Measurements from ENCODE around the gene COQ10B. TPM values are rescaled to one million over a fixed set of nuclear protein-coding genes. Genes with fewer than 3 reads are reported as not detected.

The COQ10B gene
- total RNA-seq, 4 donors from 2014 or later = 23.8 to 34.1 (median 28.5) TPM

GRCh38 chr2:197486175-197486574 is 32.8 kb downstream of the COQ10B start:
- Histone ChIP-seq H3K27ac (no peak overlapping the region), H3K4me3 (no peak overlapping the region), H3K9me3 (no peaks in the 10 kb centered on the region), H3K4me1 (no peaks in the 10 kb centered on the region), H3K27me3 (no peaks in the 10 kb centered on the region), H3K36me3 (no peaks in the 10 kb centered on the region)
- intact Hi-C loops (cut with DNase I; ENCODE audit: low total_unique reads) = no loop called here
- no peak for DNase-seq
- TF ChIP-seq CTCF (IDR thresholded peaks at IDR 0.05) (no peak), POLR2A (IDR thresholded peaks at IDR 0.05) (no peak)

GRCh38 chr2:197487385-197487784 is 34.0 kb downstream of the COQ10B start:
- DNase-seq = no peak
- no peaks in the 10 kb centered on the region for H3K27me3 ChIP-seq
- no peaks in the 10 kb centered on the region for H3K36me3 ChIP-seq
- H3K27ac ChIP-seq = no peak overlapping the region
- H3K4me1 ChIP-seq = no peaks in the 10 kb centered on the region
- intact Hi-C loops (cut with DNase I; ENCODE audit: low total_unique reads) = no loop called here
- TF ChIP-seq POLR2A (IDR thresholded peaks at IDR 0.05) = no peak
- TF ChIP-seq CTCF (IDR thresholded peaks at IDR 0.05) = no peak
- H3K9me3 ChIP-seq = no peaks in the 10 kb centered on the region
- no peak overlapping the region for H3K4me3 ChIP-seq

GRCh38 chr2:197495433-197496134 is 42.2 kb downstream of the COQ10B start:
- H3K36me3 ChIP-seq = no peaks in the 10 kb centered on the region
- intact Hi-C loops (cut with DNase I; ENCODE audit: low total_unique reads) = loop anchor here (10.0 kb wide), 1 partner anchor 61 kb away; the partner anchor contains the start of gene SF3B1
- no peaks in the 10 kb centered on the region for H3K27me3 ChIP-seq
- DNase-seq = no peak
- no peak overlapping the region for H3K27ac ChIP-seq
- TF ChIP-seq POLR2A (IDR thresholded peaks at IDR 0.05) (no peak), CTCF (IDR thresholded peaks at IDR 0.05) (no peak)
- peaks cover 0 to 10% of the 10 kb centered on the region in 2 donors for H3K4me1 ChIP-seq
- no peak overlapping the region for H3K4me3 ChIP-seq
- no peaks in the 10 kb centered on the region for H3K9me3 ChIP-seq

GRCh38 chr2:197496695-197497094 is 43.3 kb downstream of the COQ10B start:
- H3K4me1 ChIP-seq = peaks cover 0 to 10% of the 10 kb centered on the region in 2 donors
- no peak for DNase-seq
- H3K4me3 ChIP-seq = no peak overlapping the region
- no peaks in the 10 kb centered on the region for H3K9me3 ChIP-seq
- intact Hi-C loops (cut with DNase I; ENCODE audit: low total_unique reads) = loop anchor here (10.0 kb wide), 1 partner anchor 62 kb away; the partner anchor contains the start of gene SF3B1
- no peaks in the 10 kb centered on the region for H3K36me3 ChIP-seq
- no peaks in the 10 kb centered on the region for H3K27me3 ChIP-seq
- TF ChIP-seq POLR2A (IDR thresholded peaks at IDR 0.05) (no peak), CTCF (IDR thresholded peaks at IDR 0.05) (no peak)
- H3K27ac ChIP-seq = no peak overlapping the region

GRCh38 chr2:197497326-197497725 is 44.0 kb downstream of the COQ10B start:
- H3K4me3 ChIP-seq = no peak overlapping the region
- intact Hi-C loops (cut with DNase I; ENCODE audit: low total_unique reads) = loop anchor here (10.0 kb wide), 1 partner anchor 63 kb away; the partner anchor contains the start of gene SF3B1
- H3K9me3 ChIP-seq = no peaks in the 10 kb centered on the region
- H3K4me1 ChIP-seq = peaks cover 0 to 13% of the 10 kb centered on the region in 2 donors
- no peak for DNase-seq
- TF ChIP-seq CTCF (IDR thresholded peaks at IDR 0.05) = no peak
- no peak for TF ChIP-seq POLR2A (IDR thresholded peaks at IDR 0.05)
- peak overlapping the region in 1 of 2 donors; percentile 99 for H3K27ac ChIP-seq
- no peaks in the 10 kb centered on the region for H3K27me3 ChIP-seq
- no peaks in the 10 kb centered on the region for H3K36me3 ChIP-seq
